ENCODE measurements around the gene EFNA5.
"Not testable (repeated sequence)": the region's sequence is repeated elsewhere in the genome, so short reads cannot be mapped to it uniquely, and the experiment has no call there.

EFNA5 gene

GRCh38 chr5:107460789-107461188, 209.9 kb downstream of the EFNA5 start:
- no peak for DNase-seq (ENCODE audit: low read depth, low spot score)

GRCh38 chr5:107459605-107460004, 211.1 kb downstream of the EFNA5 start:
- no peak for DNase-seq (ENCODE audit: low read depth, low spot score)

DNA sequence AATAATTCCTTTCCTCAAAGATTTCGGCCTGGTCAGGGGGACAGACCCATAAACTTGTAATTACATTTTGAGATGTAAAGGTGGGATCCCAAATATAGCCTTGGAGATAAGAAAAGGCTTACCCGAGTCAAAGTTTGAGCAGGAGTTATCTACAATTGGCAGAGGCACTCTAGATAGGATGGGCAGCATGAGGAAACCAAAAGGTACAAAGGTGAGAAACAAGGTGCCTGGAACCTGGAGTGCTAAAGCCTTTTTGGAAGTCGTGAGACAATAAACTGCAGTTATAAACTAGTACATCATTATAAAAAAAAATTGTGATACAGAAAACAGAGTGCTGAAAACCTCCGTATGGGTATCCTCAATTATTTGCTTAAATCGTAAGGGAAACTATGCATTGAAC, 212.4 kb downstream of the EFNA5 start:
- no peak for DNase-seq (ENCODE audit: low read depth, low spot score)

DNA sequence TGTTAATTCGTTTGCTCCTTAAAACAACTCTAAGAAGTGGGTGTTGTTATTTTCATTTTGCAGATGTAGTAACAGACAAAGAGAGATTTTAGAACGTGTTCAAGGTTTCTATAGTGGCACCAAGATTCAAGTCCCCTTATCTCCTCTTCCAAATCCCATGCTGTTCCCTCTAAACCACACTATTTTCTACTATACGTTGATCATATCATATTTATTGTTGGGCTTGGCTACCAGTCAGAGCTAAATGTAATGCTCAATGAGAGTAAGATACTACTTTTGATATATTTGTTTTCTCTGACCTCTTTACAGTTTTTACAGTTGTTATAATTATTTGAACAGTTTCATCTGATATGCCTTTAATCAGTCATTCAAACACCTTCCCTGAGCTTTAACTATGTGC, 212.9 kb downstream of the EFNA5 start:
- DNase-seq (ENCODE audit: low read depth, low spot score), result no peak

GRCh38 chr5:107457138-107457537, 213.6 kb downstream of the EFNA5 start:
- no peak for DNase-seq (ENCODE audit: low read depth, low spot score)

GRCh38 chr5:107456281-107456715, 214.4 kb downstream of the EFNA5 start:
- no peak for DNase-seq (ENCODE audit: low read depth, low spot score)

DNA sequence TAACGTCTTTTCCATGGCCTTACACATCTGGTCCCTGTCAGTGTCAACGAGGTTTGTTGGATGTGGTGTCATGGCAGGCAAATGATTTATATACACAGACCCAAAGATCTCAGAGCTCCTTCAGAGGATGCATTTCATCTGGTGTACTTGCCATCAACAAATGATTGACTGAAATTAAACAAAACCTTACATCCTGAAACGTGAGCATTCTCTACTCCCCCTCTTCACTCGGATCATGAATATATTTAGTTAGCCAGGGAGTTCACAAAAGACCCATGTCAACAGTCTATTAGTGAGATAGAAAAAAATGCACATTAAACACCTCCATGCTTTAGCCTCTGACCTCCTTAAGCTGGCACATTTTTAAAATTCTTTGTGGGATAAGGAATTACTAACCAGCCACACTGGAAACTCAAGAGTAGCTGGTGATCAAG, 215.6 kb downstream of the EFNA5 start:
- DNase-seq (ENCODE audit: low read depth, low spot score), result no peak

GRCh38 chr5:107451827-107452226, 218.9 kb downstream of the EFNA5 start:
- DNase-seq (ENCODE audit: low read depth, low spot score), result not testable (repeated sequence)

- no peak for DNase-seq (ENCODE audit: low read depth, low spot score)
Measured at GRCh38 chr5:107451028-107451427, 219.7 kb downstream of the EFNA5 start.

DNA sequence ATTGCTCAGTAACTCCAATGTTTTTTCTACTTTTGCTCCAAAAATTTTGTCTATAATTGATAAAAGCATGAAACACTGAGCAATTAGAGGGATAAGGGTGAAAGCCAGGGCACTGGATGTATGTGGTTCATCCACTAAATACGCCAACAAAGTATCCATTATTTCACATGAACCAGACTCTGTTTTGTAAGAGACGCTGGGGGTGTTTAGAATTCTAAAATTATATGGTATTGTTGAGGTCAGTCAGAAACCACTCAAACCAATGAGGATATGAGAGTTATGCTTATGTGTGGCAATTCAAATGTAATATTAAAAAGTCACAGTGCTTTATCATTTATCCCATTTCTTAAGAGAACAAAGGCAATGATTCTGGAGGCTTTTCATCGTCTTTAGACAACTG, 220.2 kb downstream of the EFNA5 start:
- DNase-seq (ENCODE audit: low read depth, low spot score), result no peak

- no peak for DNase-seq (ENCODE audit: low read depth, low spot score)
Measured at GRCh38 chr5:107449369-107449768, 221.4 kb downstream of the EFNA5 start.

DNA sequence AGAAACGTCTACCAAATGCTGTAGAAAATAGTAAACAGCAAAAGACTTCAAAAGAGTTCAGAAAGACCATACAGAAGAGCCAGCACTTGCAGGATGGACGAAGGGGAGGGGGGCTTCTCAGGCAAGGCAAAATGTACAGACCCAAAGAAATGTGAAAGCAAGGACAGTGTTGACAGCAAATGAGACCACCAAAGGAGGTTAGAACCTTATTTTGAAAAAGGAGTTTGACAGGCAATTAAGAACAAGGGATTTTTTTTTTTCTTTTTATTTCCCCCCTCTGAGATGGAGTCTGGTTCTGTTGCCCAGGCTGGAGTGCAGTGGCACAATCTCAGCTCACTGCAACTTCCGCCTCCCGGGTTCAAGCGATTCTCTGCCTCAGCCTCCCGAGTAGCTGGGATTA, 223.2 kb downstream of the EFNA5 start:
- no peak for DNase-seq (ENCODE audit: low read depth, low spot score)

DNA sequence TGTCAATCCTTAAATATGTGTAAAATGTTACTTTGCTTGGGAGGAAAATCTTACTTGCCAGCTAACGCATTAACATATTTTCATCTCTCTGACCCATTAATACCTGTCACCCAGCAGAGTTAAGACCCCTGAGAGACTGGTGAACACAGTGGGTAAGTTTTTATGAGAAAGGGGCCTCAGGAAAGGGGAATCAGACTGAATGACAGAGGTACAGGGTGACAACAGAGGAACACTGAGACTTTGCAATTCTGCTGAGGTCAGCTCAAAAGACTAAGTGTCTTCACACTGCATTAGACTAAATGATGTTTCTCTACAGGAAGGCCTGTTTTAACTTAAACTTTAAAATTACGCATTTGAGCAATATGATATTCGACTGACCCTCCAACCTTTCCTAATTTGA, 223.8 kb downstream of the EFNA5 start:
- DNase-seq (ENCODE audit: low read depth, low spot score), result no peak

- DNase-seq (ENCODE audit: low read depth, low spot score), result no peak
Measured at GRCh38 chr5:107444300-107444699, 226.4 kb downstream of the EFNA5 start.

GRCh38 chr5:107443897-107444296, 226.8 kb downstream of the EFNA5 start:
- DNase-seq (ENCODE audit: low read depth, low spot score), result no peak

- DNase-seq (ENCODE audit: low read depth, low spot score), result no peak
Measured at GRCh38 chr5:107442452-107442851, 228.3 kb downstream of the EFNA5 start.

DNA sequence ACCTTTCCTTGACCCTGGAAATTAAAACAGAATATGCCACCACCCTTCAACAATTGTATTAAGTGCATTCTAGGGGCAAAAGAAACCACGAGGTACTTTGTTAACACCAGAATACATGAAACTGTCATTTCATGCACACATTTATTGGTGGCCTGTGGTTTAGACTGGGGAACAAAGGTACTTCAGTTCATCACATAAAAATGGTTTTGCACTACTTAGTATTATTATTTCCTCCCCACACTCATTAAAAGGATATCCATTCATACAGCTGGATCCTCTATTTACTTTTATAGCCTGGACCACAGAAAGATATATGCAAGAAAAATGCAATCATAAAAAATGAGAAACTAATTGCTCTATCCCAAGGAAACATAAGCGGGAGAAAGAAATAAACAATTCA, 230.9 kb downstream of the EFNA5 start:
- DNase-seq (ENCODE audit: low read depth, low spot score), result no peak

DNA sequence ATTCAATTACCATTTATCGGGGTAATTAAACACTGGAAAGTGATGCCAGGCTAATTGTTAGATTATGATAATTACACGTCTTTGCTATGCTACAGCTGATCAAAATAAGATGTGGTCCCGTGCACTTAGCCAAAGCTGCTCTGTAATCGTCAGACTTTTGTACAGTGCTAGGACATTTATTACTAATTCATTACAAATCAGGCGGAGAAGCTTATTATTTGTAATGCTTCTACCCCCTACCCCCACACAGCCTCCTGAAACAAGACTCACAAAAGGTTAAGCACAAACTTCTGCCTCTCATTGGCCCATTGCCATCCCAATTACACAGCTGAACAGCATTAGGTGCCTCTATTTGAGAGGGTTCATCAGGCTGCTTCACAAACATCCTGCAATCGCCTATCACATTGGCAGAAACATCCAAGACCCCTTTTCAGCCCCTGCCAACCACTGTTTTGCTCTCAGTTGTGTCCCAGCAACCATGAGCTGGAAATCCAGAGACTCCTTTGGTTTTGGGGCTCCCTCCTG, 232.7 kb downstream of the EFNA5 start:
- no peak for DNase-seq (ENCODE audit: low read depth, low spot score)

DNA sequence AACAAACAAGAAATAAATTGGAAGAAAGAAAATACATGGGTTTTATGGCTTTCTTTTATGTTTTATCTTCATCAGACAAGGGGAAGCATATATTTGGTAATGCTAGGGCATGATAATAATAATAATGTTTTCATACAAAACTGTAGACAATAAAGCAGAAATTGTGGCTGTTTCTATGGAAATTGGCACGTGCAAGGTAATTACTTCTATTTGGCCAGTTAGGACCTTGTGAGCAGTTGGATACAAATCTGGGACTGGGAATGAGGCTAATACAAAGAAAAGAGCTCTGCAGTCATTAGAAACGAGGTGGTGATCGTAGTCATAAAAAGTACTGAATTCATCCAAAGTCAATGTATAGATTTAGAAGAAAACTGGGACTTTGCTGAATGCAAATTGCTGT, 233.6 kb downstream of the EFNA5 start:
- DNase-seq (ENCODE audit: low read depth, low spot score), result no peak

DNA sequence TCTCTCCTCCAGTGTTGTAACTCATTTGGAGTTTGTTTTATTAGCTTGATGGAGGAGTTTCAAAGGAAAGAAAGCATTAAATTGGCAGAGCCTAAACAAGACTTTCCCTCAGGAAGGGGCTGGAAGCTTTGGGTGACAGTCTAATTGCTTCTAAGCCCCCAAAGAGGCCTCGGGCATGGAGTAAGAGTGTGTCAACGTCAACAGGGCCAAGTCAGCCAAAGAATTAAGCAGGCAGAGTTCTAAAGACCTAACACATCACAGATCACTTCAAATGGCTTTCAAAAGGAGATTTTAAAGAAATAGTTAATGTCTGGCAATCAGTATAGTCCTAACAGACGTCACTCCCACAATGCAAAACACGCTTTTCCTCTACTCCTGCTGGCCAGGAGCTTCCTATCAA, 234.5 kb downstream of the EFNA5 start:
- DNase-seq (ENCODE audit: low read depth, low spot score), result no peak

GRCh38 chr5:107435061-107435460, 235.7 kb downstream of the EFNA5 start:
- DNase-seq (ENCODE audit: low read depth, low spot score), result no peak

DNA sequence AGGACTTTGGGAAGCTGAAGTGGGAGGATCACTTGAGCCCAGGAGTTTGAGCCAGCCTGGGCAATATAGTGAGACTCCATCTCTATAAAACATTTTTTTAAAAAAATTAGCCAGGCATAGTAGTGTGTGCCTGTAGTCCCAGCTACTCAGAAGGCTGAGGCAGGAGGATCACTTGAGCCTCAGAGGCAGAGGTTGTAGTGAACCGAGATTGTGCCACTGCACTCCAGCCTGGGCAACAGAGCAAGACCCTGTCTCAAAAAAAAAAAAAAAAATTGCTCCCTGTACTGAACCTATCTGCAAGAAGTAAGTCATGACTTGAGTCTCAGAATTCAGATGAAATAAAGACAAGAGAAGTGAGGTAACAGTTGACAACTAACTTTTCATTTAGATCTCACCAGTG, 237.1 kb downstream of the EFNA5 start:
- not testable (repeated sequence) for DNase-seq (ENCODE audit: low read depth, low spot score)

- no peak for DNase-seq (ENCODE audit: low read depth, low spot score)
Measured at GRCh38 chr5:107431998-107432397, 238.7 kb downstream of the EFNA5 start.

- DNase-seq (ENCODE audit: low read depth, low spot score), result no peak
Measured at GRCh38 chr5:107431536-107431935, 239.2 kb downstream of the EFNA5 start.

Measured in activated naive CD8-positive, alpha-beta T cell treated with anti-CD3 and anti-CD28 coated beads, Interleukin-2, amount 50 U/mL, for 16 hours (primary cell).